CD4-positive, alpha-beta T cell (primary cell): Measurements from ENCODE around the gene CACNA1D. TPM values are rescaled to one million over a fixed set of nuclear protein-coding genes. Genes with fewer than 3 reads are reported as not detected.

Source experiments
- ATAC-seq: fragments of 200-7000 bp; cut with Tn5 transposase; one replicate; pipeline ENCODE4 v1.10.0; 2022; ENCODE audit warnings: mild to moderate bottlenecking; ENCODE audit not compliant: poor library complexity
- CTCF ChIA-PET: fragments of 350-600 bp; sonication (Branson Sonifier 250); formaldehyde crosslinking; loops from one replicate; lab custom pipeline; 2021; ENCODE audit warnings: antibody characterized with exemption, inconsistent platforms; lab: Charles Lee
- POLR2A ChIA-PET: fragments of 350-600 bp; sonication (Branson Sonifier 250); formaldehyde crosslinking; loops from one replicate; lab custom pipeline; 2021; ENCODE audit warnings: antibody characterized with exemption, inconsistent platforms; lab: Charles Lee
- DNase-seq, 14 experiments: peaks; one replicate each; pipeline ENCODE4 v3.0.0-alpha.2; 2013 to 2020; ENCODE audit warnings: mixed read lengths in 2 of 14
- H3K27ac ChIP-seq, 2 donors: one replicate each; pipeline versions ENCODE4 v1.5.1 to v1.7.0; 2013; ENCODE audit warnings: low read length in 2 of 2, low read depth in 1 of 2, mild to moderate bottlenecking in 1 of 2
- H3K27me3 ChIP-seq, 2 experiments: 1 replicate in 1 of 2; 2 replicates in 1 of 2; pipeline versions ENCODE4 v1.6.1 to v1.7.0; 2013; ENCODE audit warnings: low read length in 2 of 2, control low read depth in 1 of 2, mild to moderate bottlenecking in 1 of 2, moderate library complexity in 1 of 2; ENCODE audit not compliant: insufficient read depth in 2 of 2, control insufficient read depth in 1 of 2
- H3K36me3 ChIP-seq: one replicate; pipeline ENCODE4 v1.6.1; 2013; ENCODE audit warnings: low read length, control low read depth; ENCODE audit not compliant: insufficient read depth
- H3K4me1 ChIP-seq: one replicate; pipeline ENCODE4 v1.6.1; 2013; ENCODE audit warnings: low read length, control low read depth; ENCODE audit not compliant: insufficient read depth
- H3K4me3 ChIP-seq: one replicate; pipeline ENCODE4 v1.5.1; 2013; ENCODE audit warnings: mild to moderate bottlenecking, low read length, moderate library complexity
- H3K9me3 ChIP-seq, 2 experiments: 1 replicate in 1 of 2; 2 replicates in 1 of 2; pipeline versions ENCODE4 v1.6.1 to v1.7.0; 2013; ENCODE audit warnings: low read length in 2 of 2, mild to moderate bottlenecking in 2 of 2, control low read depth in 1 of 2, moderate library complexity in 1 of 2; ENCODE audit not compliant: control insufficient read depth in 1 of 2, insufficient read depth in 1 of 2
- H3K27ac Mint-ChIP-seq: one replicate; pipeline ENCODE4 v1.8.0; 2020; ENCODE audit warnings: mixed read lengths
- H3K27me3 Mint-ChIP-seq: one replicate; pipeline ENCODE4 v1.8.0; 2021; ENCODE audit warnings: mixed read lengths
- H3K36me3 Mint-ChIP-seq: one replicate; pipeline ENCODE4 v1.8.0; 2021; ENCODE audit warnings: low read depth, mixed read lengths
- H3K4me1 Mint-ChIP-seq: one replicate; pipeline ENCODE4 v1.8.0; 2021; ENCODE audit warnings: low read depth, mixed read lengths
- H3K4me3 Mint-ChIP-seq: one replicate; pipeline ENCODE4 v1.8.0; 2020; ENCODE audit warnings: mild to moderate bottlenecking, mixed read lengths
- H3K9me3 Mint-ChIP-seq: one replicate; pipeline ENCODE4 v1.8.0; 2020; ENCODE audit warnings: mixed read lengths
- intact Hi-C, 2 experiments: fragments of 100-400 bp; cut with DNase I in 1 of 2; cut with micrococcal nuclease in 1 of 2; formaldehyde crosslinking; loops; one replicate each; pipeline versions ENCODE4 v1.15.1 to v1.9.0; 2023 to 2025; cut with DNase I, micrococcal nuclease
- total RNA-seq, 174 experiments: library from RNA in 2 of 174; stranded (reverse) in 2 of 174; gene quantifications; one replicate each; pipeline ENCODE4 v1.2.3 and lab custom pipeline; 2021 to 2026
- TF ChIP-seq, protein P1 (sequence below): fragments of 200-600 bp; IDR thresholded peaks from one replicate; pipeline ENCODE4 v1.8.0; 2022; ENCODE audit warnings: antibody characterized with exemption, mild to moderate bottlenecking

Gene CACNA1D
- total RNA-seq, 2 experiments from 2014 or later, result not detected

DNA sequence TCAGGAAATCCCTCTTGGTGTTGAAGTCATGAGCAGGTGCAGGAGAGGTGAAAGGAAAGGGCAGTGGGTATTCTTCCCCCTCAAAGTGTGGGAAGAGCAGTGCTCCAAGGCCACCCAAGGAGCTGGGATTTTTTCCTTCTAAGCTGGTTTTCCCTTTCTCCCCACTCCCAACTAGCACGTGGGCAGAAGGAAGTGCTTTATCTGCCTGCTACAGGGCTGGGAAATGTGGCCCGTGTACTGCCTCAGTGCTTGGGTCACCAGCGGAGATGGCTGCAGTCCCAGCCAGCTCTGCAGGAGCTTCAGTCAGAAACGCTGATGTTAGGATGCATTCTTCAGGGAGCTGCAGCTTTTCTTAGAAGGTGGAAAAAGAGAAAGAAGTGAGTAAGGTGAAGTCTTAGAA lies 99.2 kb downstream of the CACNA1D start:
- intact Hi-C loops, result no loop called here
- H3K36me3 ChIP-seq, result no peaks in the 10 kb centered on the region
- H3K4me3 ChIP-seq, result no peak overlapping the region
- Mint-ChIP-seq H3K9me3 (no peaks in the 10 kb centered on the region), H3K36me3 (no peaks in the 10 kb centered on the region), H3K4me1 (peaks cover 17% of the 10 kb centered on the region), H3K27ac (no peak overlapping the region), H3K27me3 (no peaks in the 10 kb centered on the region), H3K4me3 (no peak overlapping the region)
- DNase-seq, result no peak
- H3K27me3 ChIP-seq, result no peaks in the 10 kb centered on the region
- TF ChIP-seq, protein P1, sequence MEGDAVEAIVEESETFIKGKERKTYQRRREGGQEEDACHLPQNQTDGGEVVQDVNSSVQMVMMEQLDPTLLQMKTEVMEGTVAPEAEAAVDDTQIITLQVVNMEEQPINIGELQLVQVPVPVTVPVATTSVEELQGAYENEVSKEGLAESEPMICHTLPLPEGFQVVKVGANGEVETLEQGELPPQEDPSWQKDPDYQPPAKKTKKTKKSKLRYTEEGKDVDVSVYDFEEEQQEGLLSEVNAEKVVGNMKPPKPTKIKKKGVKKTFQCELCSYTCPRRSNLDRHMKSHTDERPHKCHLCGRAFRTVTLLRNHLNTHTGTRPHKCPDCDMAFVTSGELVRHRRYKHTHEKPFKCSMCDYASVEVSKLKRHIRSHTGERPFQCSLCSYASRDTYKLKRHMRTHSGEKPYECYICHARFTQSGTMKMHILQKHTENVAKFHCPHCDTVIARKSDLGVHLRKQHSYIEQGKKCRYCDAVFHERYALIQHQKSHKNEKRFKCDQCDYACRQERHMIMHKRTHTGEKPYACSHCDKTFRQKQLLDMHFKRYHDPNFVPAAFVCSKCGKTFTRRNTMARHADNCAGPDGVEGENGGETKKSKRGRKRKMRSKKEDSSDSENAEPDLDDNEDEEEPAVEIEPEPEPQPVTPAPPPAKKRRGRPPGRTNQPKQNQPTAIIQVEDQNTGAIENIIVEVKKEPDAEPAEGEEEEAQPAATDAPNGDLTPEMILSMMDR, result no peak
- H3K9me3 ChIP-seq, result no peaks in the 10 kb centered on the region
- CTCF ChIA-PET, result no interaction called here
- POLR2A ChIA-PET, result no interaction called here
- no peak overlapping the region for H3K27ac ChIP-seq
- H3K4me1 ChIP-seq, result peaks cover 3% of the 10 kb centered on the region
- ATAC-seq, result no peak

DNA sequence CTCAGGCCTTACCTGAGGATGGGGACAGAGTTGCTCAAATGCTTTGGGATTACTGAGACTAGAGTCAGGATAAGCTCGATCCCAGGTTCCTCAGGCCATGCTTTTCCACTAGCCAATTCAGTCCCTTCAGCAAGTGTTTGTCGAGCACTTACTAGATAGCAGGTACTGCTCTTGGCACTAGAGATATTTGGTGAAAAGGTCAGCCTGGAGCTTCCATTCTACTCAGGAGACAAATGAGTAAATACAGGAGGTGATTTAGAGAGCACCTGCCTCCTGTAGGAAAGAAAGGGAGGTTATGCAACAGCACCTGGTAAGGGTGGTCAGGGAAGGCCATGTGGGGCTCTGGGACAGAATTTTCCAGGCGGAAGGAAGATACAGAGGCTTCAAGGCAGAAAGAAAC lies 99.9 kb downstream of the CACNA1D start:
- H3K4me1 Mint-ChIP-seq, result peaks cover 17% of the 10 kb centered on the region
- no peak for DNase-seq
- TF ChIP-seq, protein P1, result no peak
- H3K27ac ChIP-seq, result no peak overlapping the region
- H3K4me3 ChIP-seq, result no peak overlapping the region
- H3K4me1 ChIP-seq, result peaks cover 3% of the 10 kb centered on the region
- H3K36me3 Mint-ChIP-seq, result no peaks in the 10 kb centered on the region
- intact Hi-C loops, result no loop called here
- no peaks in the 10 kb centered on the region for H3K27me3 Mint-ChIP-seq
- ATAC-seq, result no peak
- POLR2A ChIA-PET, result no interaction called here
- H3K36me3 ChIP-seq, result no peaks in the 10 kb centered on the region
- no peak overlapping the region for H3K4me3 Mint-ChIP-seq
- H3K9me3 Mint-ChIP-seq, result no peaks in the 10 kb centered on the region
- no peak overlapping the region for H3K27ac Mint-ChIP-seq
- CTCF ChIA-PET, result no interaction called here
- H3K27me3 ChIP-seq, result no peaks in the 10 kb centered on the region
- H3K9me3 ChIP-seq, result no peaks in the 10 kb centered on the region

DNA sequence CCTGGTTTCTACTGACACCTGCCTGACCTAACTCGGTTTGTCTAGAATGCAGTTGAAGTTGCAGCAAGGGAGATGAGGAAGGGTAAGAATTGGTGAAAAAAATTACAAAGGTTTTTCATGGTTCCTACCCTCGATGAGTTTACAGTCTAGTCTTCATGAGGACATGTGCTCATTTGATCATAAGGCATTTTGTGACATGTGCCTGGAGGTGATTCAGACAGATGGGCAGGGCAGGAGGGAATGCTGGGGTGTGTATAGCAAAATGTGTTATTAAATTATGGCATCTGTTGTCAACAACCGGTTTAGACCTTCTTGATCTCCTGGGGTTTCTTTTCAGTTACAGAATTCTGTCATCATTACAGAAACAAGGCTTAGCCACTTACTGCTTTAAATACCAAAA lies 101.2 kb downstream of the CACNA1D start:
- Mint-ChIP-seq H3K4me3 (no peak overlapping the region), H3K27ac (no peak overlapping the region), H3K9me3 (no peaks in the 10 kb centered on the region), H3K27me3 (no peaks in the 10 kb centered on the region), H3K4me1 (peaks cover 17% of the 10 kb centered on the region), H3K36me3 (no peaks in the 10 kb centered on the region)
- intact Hi-C loops, result no loop called here
- ATAC-seq, result no peak
- Histone ChIP-seq H3K27ac (no peak overlapping the region), H3K27me3 (no peaks in the 10 kb centered on the region), H3K36me3 (no peaks in the 10 kb centered on the region), H3K4me3 (no peak overlapping the region), H3K9me3 (no peaks in the 10 kb centered on the region), H3K4me1 (peaks cover 3% of the 10 kb centered on the region)
- POLR2A ChIA-PET, result no interaction called here
- TF ChIP-seq, protein P1, result no peak
- no peak for DNase-seq
- CTCF ChIA-PET, result no interaction called here
